GM12878 (cell line): Measurements from ENCODE around the gene MPDZ. TPM values are rescaled to one million over a fixed set of nuclear protein-coding genes. Genes with fewer than 3 reads are reported as not detected.

ENCODE experiments used
- ATAC-seq: fragments of 200-7000 bp; cut with Tn5 transposase; 3 replicates; pipeline ENCODE4 v1.9.1; 2020; ENCODE audit warnings: mild to moderate bottlenecking, moderate library complexity
- BruUV-seq: library from RNA; stranded (reverse); fragments of 400-500 nt; replicated peaks from 2 replicates; lab custom pipeline; 2021; lab: Mats Ljungman, UMichigan
- CTCF ChIA-PET: fragments of 300-600 bp; sonication (Branson Sonifier 250); formaldehyde crosslinking; extraction: SDS; loops from one replicate; lab custom pipeline; 2021; ENCODE audit warnings: inconsistent platforms; lab: Yijun Ruan, JAX
- POLR2A ChIA-PET: fragments of 350-600 bp; formaldehyde crosslinking; extraction: SDS; loops from one replicate; lab custom pipeline; 2021; ENCODE audit warnings: inconsistent platforms; lab: Charles Lee
- RAD21 ChIA-PET: fragments of 300-600 bp; sonication (Branson Sonifier 250); formaldehyde crosslinking; loops from one replicate; lab custom pipeline; 2023; ENCODE audit warnings: antibody characterized with exemption; ENCODE audit not compliant: unreplicated experiment; lab: Charles Lee
- SMC1A ChIA-PET: fragments of 300-600 bp; sonication (Branson Sonifier 250); formaldehyde crosslinking; loops from one replicate; lab custom pipeline; 2023; ENCODE audit not compliant: unreplicated experiment, uncharacterized antibody; lab: Charles Lee
- DNase-seq: peaks from one replicate; pipeline ENCODE4 v3.0.0-alpha.2; 2011; ENCODE audit warnings: low read depth, low spot score
- FAIRE-seq: peaks from 3 replicates; lab custom pipeline; 2011; peaks lifted over from hg19 to GRCh38; lab: Jason Lieb, UNC
- H2AFZ ChIP-seq: 2 replicates; pipeline ENCODE4 v1.6.0; 2011; ENCODE audit warnings: low read depth, low read length, control low read depth; ENCODE audit not compliant: control insufficient read depth
- H3K27ac ChIP-seq: 2 replicates; pipeline ENCODE4 v1.5.1; 2011; ENCODE audit warnings: control low read depth; ENCODE audit not compliant: control insufficient read depth, insufficient read depth
- H3K27me3 ChIP-seq, 2 experiments: replicated peaks in 1 of 2; 2 replicates each; pipeline versions ENCODE4 v1.6.0 to v1.6.1; 2011; ENCODE audit warnings: low read length in 1 of 2; ENCODE audit not compliant: control insufficient read depth in 2 of 2, insufficient read depth in 2 of 2
- H3K36me3 ChIP-seq, 2 experiments: 2 replicates each; pipeline ENCODE4 v1.5.1; 2011; ENCODE audit warnings: low read length in 1 of 2; ENCODE audit not compliant: control insufficient read depth in 2 of 2, insufficient read depth in 2 of 2
- H3K4me1 ChIP-seq: 2 replicates; pipeline ENCODE4 v1.6.1; 2011; ENCODE audit warnings: mild to moderate bottlenecking, low read length, moderate library complexity, mixed read lengths; ENCODE audit not compliant: control insufficient read depth, insufficient read depth
- H3K4me2 ChIP-seq: 2 replicates; pipeline ENCODE4 v1.6.0; 2011; ENCODE audit warnings: control low read depth; ENCODE audit not compliant: control insufficient read depth, insufficient read depth
- H3K4me3 ChIP-seq: fragments of 200-600 bp; sonication (generic); 2 replicates; pipeline ENCODE4 v1.5.1; 2016
- H3K79me2 ChIP-seq: 2 replicates; pipeline ENCODE4 v1.6.0; 2011; ENCODE audit warnings: low read length; ENCODE audit not compliant: control insufficient read depth, insufficient read depth
- H3K9ac ChIP-seq: 2 replicates; pipeline ENCODE4 v1.8.0; 2011; ENCODE audit warnings: low read length, control low read depth, mixed read lengths; ENCODE audit not compliant: control insufficient read depth, insufficient read depth
- H3K9me3 ChIP-seq: replicated peaks from 3 replicates; pipeline ENCODE4 v1.5.1; 2011; ENCODE audit warnings: mild to moderate bottlenecking, low read length; ENCODE audit not compliant: control insufficient read depth, insufficient read depth
- H4K20me1 ChIP-seq: 2 replicates; pipeline ENCODE4 v1.6.0; 2011; ENCODE audit not compliant: control insufficient read depth, insufficient read depth
- E4F1 ChIP-seq: fragments of 450-650 bp; IDR thresholded peaks from 2 replicates; pipeline ENCODE4 v1.6.1; 2018; ENCODE audit warnings: borderline replicate concordance, mild to moderate bottlenecking; ENCODE audit not compliant: partially characterized antibody
- FOS ChIP-seq: IDR thresholded peaks from 3 replicates; pipeline ENCODE4 v1.6.1; 2011; ENCODE audit warnings: borderline replicate concordance; ENCODE audit not compliant: insufficient read length; ENCODE audit errors: extremely low read depth
- FOXK2 ChIP-seq: fragments of 450-650 bp; IDR thresholded peaks from 2 replicates; pipeline ENCODE4 v1.6.1; 2017; ENCODE audit warnings: mild to moderate bottlenecking, moderate library complexity
- HDGF ChIP-seq: fragments of 450-650 bp; IDR thresholded peaks from 2 replicates; pipeline ENCODE4 v1.6.1; 2016; ENCODE audit warnings: antibody characterized with exemption
- JUNB ChIP-seq: IDR thresholded peaks from 2 replicates; pipeline ENCODE4 v1.6.1; 2016; ENCODE audit warnings: antibody characterized with exemption, mild to moderate bottlenecking
- JUND ChIP-seq: IDR thresholded peaks from 2 replicates; pipeline ENCODE4 v1.6.1; 2012; ENCODE audit warnings: low read depth, mild to moderate bottlenecking, low read length, improper control_type of control experiment, moderate library complexity
- KDM1A ChIP-seq: fragments of 200-600 bp; sonication (generic); IDR thresholded peaks from 2 replicates; pipeline ENCODE4 v1.6.1; 2016; ENCODE audit warnings: borderline replicate concordance
- MAX ChIP-seq: IDR thresholded peaks from 2 replicates; pipeline ENCODE4 v1.6.1; 2012; ENCODE audit warnings: low read depth, low read length, improper control_type of control experiment
- PAX8 ChIP-seq: fragments of 450-650 bp; IDR thresholded peaks from 2 replicates; pipeline ENCODE4 v1.6.1; 2017; ENCODE audit warnings: mild to moderate bottlenecking, moderate library complexity
- PML ChIP-seq: IDR thresholded peaks from 2 replicates; pipeline ENCODE4 v1.6.1; 2012; ENCODE audit warnings: low read length, inconsistent platforms
- RAD21 ChIP-seq: IDR thresholded peaks from 2 replicates; pipeline ENCODE4 v1.6.1; 2011; ENCODE audit warnings: mild to moderate bottlenecking, low read depth, low read length, moderate library complexity; ENCODE audit not compliant: insufficient read depth
- SPI1 ChIP-seq: IDR thresholded peaks from 2 replicates; pipeline ENCODE4 v1.6.1; 2011; ENCODE audit warnings: low read depth, mild to moderate bottlenecking, low read length, moderate library complexity, borderline replicate concordance; ENCODE audit not compliant: insufficient read depth
- TAF1 ChIP-seq: IDR thresholded peaks from 2 replicates; pipeline ENCODE4 v1.6.1; 2011; ENCODE audit warnings: mild to moderate bottlenecking, low read depth, low read length, borderline replicate concordance
- USF2 ChIP-seq: IDR thresholded peaks from 2 replicates; pipeline ENCODE4 v1.6.1; 2011; ENCODE audit warnings: low read depth, low read length, improper control_type of control experiment, borderline replicate concordance
- ZNF217 ChIP-seq: fragments of 450-650 bp; IDR thresholded peaks from 2 replicates; pipeline ENCODE4 v1.6.1; 2017; ENCODE audit warnings: antibody characterized with exemption, mild to moderate bottlenecking
- ZNF384 ChIP-seq: IDR thresholded peaks from 2 replicates; pipeline ENCODE4 v1.6.1; 2012; ENCODE audit warnings: low read depth, mild to moderate bottlenecking, low read length, improper control_type of control experiment, borderline replicate concordance
- ZNF592 ChIP-seq: fragments of 450-650 bp; IDR thresholded peaks from 2 replicates; pipeline ENCODE4 v1.6.1; 2017; ENCODE audit warnings: mild to moderate bottlenecking, moderate library complexity
- WGBS: methylation state at CpG from one replicate; pipeline ENCODE4 v1.1.6; 2016; ENCODE audit warnings: low lambda C conversion rate; ENCODE audit not compliant: insufficient replicate concordance, insufficient coverage; ENCODE audit errors: missing lambda C conversion rate; 5-methylcytosine and 5-hydroxymethylcytosine counted together
- in situ Hi-C: fragments of 300-500 bp; cut with MboI; formaldehyde crosslinking; loops from 9 replicates; pipeline ENCODE4 v1.14.3; 2018; ENCODE audit warnings: mixed read lengths
- intact Hi-C: fragments of 100-400 bp; cut with micrococcal nuclease; formaldehyde crosslinking; loops from one replicate; pipeline ENCODE4 v1.14.2; 2022; ENCODE audit not compliant: unreplicated experiment
- polyA plus RNA-seq, 11 experiments: library from polyadenylated mRNA; depleted of rRNA in 4 of 11; unstranded in 6 of 11; stranded (reverse) in 5 of 11; fragments of >200 nt; fragmentation: Nextera tagmentation in 4 of 11; fragmentation: Illumina TruSeq in 1 of 11; extraction: Ambion mirVana in 4 of 11; extraction: Trizol in 1 of 11; gene quantifications; 1 replicate in 1 of 11; 2 replicates in 10 of 11; pipeline versions ENCODE4 v1.2.1 to v1.2.3, GENCODE V29; 2011 to 2016; ENCODE audit warnings: inconsistent platforms in 2 of 11, missing spikeins in 2 of 11, low read depth in 1 of 11
- total RNA-seq, 4 experiments: library from RNA; depleted of rRNA in 3 of 4; stranded (reverse); fragments of >200 nt in 3 of 4; fragmentation: Illumina TruSeq in 1 of 4; extraction: Trizol in 1 of 4; gene quantifications; 2 replicates each; pipeline versions ENCODE4 v1.2.1 to v1.2.3, GENCODE V29; 2013 to 2021

MPDZ gene
- total and polyA plus RNA-seq, 10 of the 15 experiments (the other 5 are each of a cell fraction or from before 2014, with no cell fraction given): 0.36 TPM; not detected in 9

GRCh38 chr9:13127131-13127530, 152.4 kb downstream of the MPDZ start:
- DNase-seq (no peak), FAIRE-seq (no peak), ATAC-seq (no peak)
- ChIA-PET POLR2A (no interaction called here), SMC1A (no interaction called here), RAD21 (no interaction called here), CTCF (no interaction called here)
- Histone ChIP-seq H3K79me2 (no peaks in the 10 kb centered on the region), H3K4me2 (no peak overlapping the region), H4K20me1 (no peaks in the 10 kb centered on the region), H3K27me3 (no peaks in the 10 kb centered on the region), H3K9ac (no peak overlapping the region), H3K4me1 (no peaks in the 10 kb centered on the region), H2AFZ (no peak overlapping the region), H3K27ac (no peak overlapping the region), H3K4me3 (no peak overlapping the region), H3K9me3 (no peaks in the 10 kb centered on the region), H3K36me3 (no peaks in the 10 kb centered on the region)
- intact Hi-C loops: no loop called here
- TF ChIP-seq JUND: no peak
- no peak for TF ChIP-seq KDM1A
- TF ChIP-seq USF2: no peak
- no peak for TF ChIP-seq E4F1
- TF ChIP-seq PAX8: no peak
- TF ChIP-seq TAF1: no peak
- no peak for TF ChIP-seq PML
- no peak for TF ChIP-seq HDGF
- TF ChIP-seq MAX: no peak
- no peak for TF ChIP-seq ZNF217
- TF ChIP-seq SPI1: no peak
- no peak for TF ChIP-seq ZNF592
- TF ChIP-seq FOXK2: no peak
- TF ChIP-seq ZNF384: no peak
- no peak for TF ChIP-seq FOS
- TF ChIP-seq JUNB: no peak
- TF ChIP-seq RAD21: no peak
- 32% methylated on average over 3 of the region's 3 CpGs for WGBS
- BruUV-seq: no TSS peak
- in situ Hi-C loops: no loop called here
